Heart left ventricle (tissue), 13 donors: ENCODE results near the gene C10orf120.

ENCODE experiments used
- CTCF ChIP-seq, 12 donors: fragments of 200-600 bp; sonication (generic) in 4 of 12; IDR thresholded peaks; one replicate each; pipeline versions ENCODE4 v1.5.0 to v1.8.0; 2018 to 2022; ENCODE audit warnings: antibody characterized with exemption in 12 of 12, mild to moderate bottlenecking in 5 of 12
- POLR2A ChIP-seq, 2 donors: fragments of 450-650 bp; IDR thresholded peaks; one replicate each; pipeline ENCODE4 v1.6.1; 2017; ENCODE audit warnings: antibody characterized with exemption in 2 of 2, mild to moderate bottlenecking in 2 of 2, moderate library complexity in 2 of 2
- donor health status: ischemic (EF 13 %, LVEDD 7.1; RV severe dilation, severe dysfunction).
- donor health status: DM: no; HTN: yes; CAD: no.
- donor health status: DM: no; HTN: no; CAD: no.
- donor health status: ischemic (EF 25% LVEDD 6.9; RV normal size, moderate dysfunction).
- donor health status: ischemic (EF 25% LVEDD 5.7; RV mildly dilated, moderate dysfunction).
- donor health status: ischemic (EF 35%, LVEDD 5.7; RV mildly dilated, moderate dysfunction).
- donor health status: nonischemic (EF 11% LVEDD 7.7; RV severe dilation, severe dysfunction).
- donor health status: DM: yes; HTN: yes; CAD: no.
- donor health status: PGD.
- donor health status: ischemic (EF 29% LVEDD 5.4; RV normal size, mild dysfunction).
- donor health status: nonischemic (EF 23%, LVEDD 6.1; RV moderate dilation, normal function).

GRCh38 chr10:122665946-122666345 is 33.7 kb downstream of the C10orf120 start:
- TF ChIP-seq CTCF (IDR thresholded peaks at IDR 0.05) (no peak), POLR2A (IDR thresholded peaks at IDR 0.05) (no peak)
